A549 treated with dexamethasone at 1 μM for 4 hours (cell line): Measurements from ENCODE around the gene MOB3A. TPM values are rescaled to one million over a fixed set of nuclear protein-coding genes. Genes with fewer than 3 reads are reported as not detected.

Source experiments
- total RNA-seq: library from RNA; stranded (reverse); fragments of 200-300 nt; extraction: Qiagen RNA extraction; gene quantifications from 5 replicates; pipeline ENCODE4 v1.2.3, GENCODE V29; 2022

MOB3A gene
- 13.3 to 19.7 TPM (median 18.4 TPM) in 5 replicates for total RNA-seq

GRCh38 chr19:2096034-2096479 lies at the start of gene MOB3A:
Gene MOB3A, minus strand, starts transcription at chr19:2096326. Its CDS starts 17,766 bp downstream, at chr19:2078560.

GRCh38 chr19:2096480-2097202 lies 515 bp upstream of the MOB3A start, which contains the start of gene IZUMO4:
Gene IZUMO4, plus strand, starts transcription at chr19:2096915. Its CDS starts 31 bp downstream, at chr19:2096946.

GRCh38 chr19:2050991-2051772 lies 44.9 kb downstream of the MOB3A start, which contains the start of gene MKNK2:
Gene MKNK2, minus strand, starts transcription at chr19:2051244. Its CDS starts 393 bp downstream, at chr19:2050851.

Other genes with a start within 250 kb of the MOB3A start
- gene REXO1, start 247.8 kb downstream of the MOB3A start, total RNA-seq = 14.9 to 23.9 TPM (median 21.1 TPM) in 5 replicates
- 17.6 to 45.1 TPM (median 32.0 TPM) in 5 replicates for gene KLF16, start 232.7 kb downstream of the MOB3A start, total RNA-seq
- 18.5 to 39.5 TPM (median 38.0 TPM) in 5 replicates for gene ABHD17A, start 210.8 kb downstream of the MOB3A start, total RNA-seq
- 2.0 to 6.8 TPM (median 4.8 TPM) in 5 replicates for gene ADAT3, start 190.9 kb downstream of the MOB3A start, total RNA-seq
- 54.4 to 62.6 TPM (median 56.4 TPM) in 5 replicates for gene SCAMP4, start 190.9 kb downstream of the MOB3A start, total RNA-seq
- 32.5 to 53.7 TPM (median 47.1 TPM) in 5 replicates for gene CSNK1G2, start 155.2 kb downstream of the MOB3A start, total RNA-seq
- gene BTBD2, start 80.6 kb downstream of the MOB3A start, total RNA-seq = 28.8 to 50.7 TPM (median 45.8 TPM) in 5 replicates
- 44.4 to 78.6 TPM (median 73.8 TPM) in 5 replicates for gene MKNK2, start 45.1 kb downstream of the MOB3A start, total RNA-seq
- 0.30 to 0.73 TPM (median 0.47 TPM) in 5 replicates for gene IZUMO4, start 589 bp upstream of the MOB3A start, total RNA-seq
- 56.3 to 87.5 TPM (median 80.0 TPM) in 5 replicates for gene AP3D1, start 55.2 kb upstream of the MOB3A start, total RNA-seq
- 8.8 to 16.4 TPM (median 14.1 TPM) in 5 replicates for gene DOT1L, start 67.6 kb upstream of the MOB3A start, total RNA-seq
- gene PLEKHJ1, start 140.0 kb upstream of the MOB3A start, total RNA-seq = 38.5 to 53.9 TPM (median 48.3 TPM) in 5 replicates
- 63.4 to 79.4 TPM (median 72.6 TPM) in 5 replicates for gene SF3A2, start 140.5 kb upstream of the MOB3A start, total RNA-seq
- 4.3 to 16.9 TPM (median 12.3 TPM) in 5 replicates for gene AMH, start 153.0 kb upstream of the MOB3A start, total RNA-seq
- gene JSRP1, start 160.1 kb upstream of the MOB3A start, total RNA-seq = 0.12 to 1.5 TPM (median 0.53 TPM) in 5 replicates
- 0.15 to 0.41 TPM (median 0.31 TPM) in 5 replicates for gene PEAK3, start 185.8 kb upstream of the MOB3A start, total RNA-seq
- 0.05 to 0.11 TPM (median 0.08 TPM) in 4 of 5 replicates, not detected in the other for gene LINGO3, start 211.8 kb upstream of the MOB3A start, total RNA-seq
- 126 to 155 TPM (median 145 TPM) in 5 replicates for gene LSM7, start 232.3 kb upstream of the MOB3A start, total RNA-seq
- gene SPPL2B, start 232.4 kb upstream of the MOB3A start, total RNA-seq = 8.7 to 23.7 TPM (median 18.0 TPM) in 5 replicates